CD14-positive monocyte (primary cell): Measurements from ENCODE around the gene ZNF579. TPM values are rescaled to one million over a fixed set of nuclear protein-coding genes. Genes with fewer than 3 reads are reported as not detected.

Experiments
- DNase-seq, 3 donors: peaks; one replicate each; pipeline ENCODE4 v3.0.0-alpha.2; 2011 to 2022
- H2AFZ ChIP-seq: 2 replicates; pipeline ENCODE4 v1.6.0; 2012; ENCODE audit warnings: mild to moderate bottlenecking, low read depth, low read length, inconsistent platforms; ENCODE audit not compliant: insufficient read depth, poor library complexity, severe bottlenecking
- H3K27ac ChIP-seq, 2 donors: 1 replicate in 1 of 2; 2 replicates in 1 of 2; pipeline ENCODE4 v1.5.1; 2012 to 2013; ENCODE audit warnings: low read length in 2 of 2, control low read depth in 1 of 2, inconsistent platforms in 1 of 2, low read depth in 1 of 2, mild to moderate bottlenecking in 1 of 2
- H3K27me3 ChIP-seq, 2 donors: one replicate each; pipeline versions ENCODE4 v1.6.0 to v1.6.1; 2011 to 2013; ENCODE audit warnings: low read length in 2 of 2; ENCODE audit not compliant: control insufficient read depth in 2 of 2, insufficient read depth in 2 of 2
- H3K36me3 ChIP-seq, 2 donors: replicated peaks in 1 of 2; 1 replicate in 1 of 2; 2 replicates in 1 of 2; pipeline versions ENCODE4 v1.5.1 to v1.6.1; 2012 to 2013; ENCODE audit warnings: low read length in 2 of 2, control low read depth in 1 of 2, inconsistent platforms in 1 of 2, mild to moderate bottlenecking in 1 of 2; ENCODE audit not compliant: insufficient read depth in 2 of 2, control insufficient read depth in 1 of 2
- H3K4me1 ChIP-seq, 2 donors: 1 replicate in 1 of 2; 2 replicates in 1 of 2; pipeline versions ENCODE4 v1.5.1 to v1.6.1; 2012 to 2013; ENCODE audit warnings: low read length in 2 of 2, control low read depth in 1 of 2, inconsistent platforms in 1 of 2, mild to moderate bottlenecking in 1 of 2, moderate library complexity in 1 of 2; ENCODE audit not compliant: insufficient read depth in 2 of 2, control insufficient read depth in 1 of 2
- H3K4me2 ChIP-seq: replicated peaks from 2 replicates; pipeline ENCODE3; 2012; ENCODE audit warnings: low read length, moderate library complexity, mild to moderate bottlenecking; ENCODE audit not compliant: poor library complexity, severe bottlenecking; ENCODE audit errors: extremely low read depth
- H3K4me3 ChIP-seq, 3 experiments: fragments of 200-600 bp in 1 of 3; sonication (generic) in 1 of 3; replicated peaks in 1 of 3; 1 replicate in 2 of 3; 2 replicates in 1 of 3; pipeline ENCODE4 v1.5.1; 2011 to 2013; ENCODE audit warnings: low read length in 3 of 3, mild to moderate bottlenecking in 3 of 3, control low read depth in 2 of 3, low read depth in 2 of 3, inconsistent platforms in 1 of 3, moderate library complexity in 1 of 3
- H3K79me2 ChIP-seq: 2 replicates; pipeline ENCODE4 v1.6.0; 2012; ENCODE audit warnings: mild to moderate bottlenecking, control low read depth, inconsistent platforms, low read length, moderate library complexity; ENCODE audit not compliant: insufficient read depth
- H3K9ac ChIP-seq: 2 replicates; pipeline ENCODE4 v1.6.0; 2017; ENCODE audit warnings: low read length, mild to moderate bottlenecking; ENCODE audit not compliant: insufficient read depth, poor library complexity, severe bottlenecking
- H3K9me3 ChIP-seq, 2 donors: replicated peaks in 1 of 2; 1 replicate in 1 of 2; 2 replicates in 1 of 2; pipeline versions ENCODE4 v1.5.1 to v1.6.1; 2012 to 2013; ENCODE audit warnings: low read length in 2 of 2, control low read depth in 1 of 2; ENCODE audit not compliant: control insufficient read depth in 1 of 2, insufficient read depth in 1 of 2
- H4K20me1 ChIP-seq: 2 replicates; pipeline ENCODE4 v1.6.0; 2012; ENCODE audit warnings: mild to moderate bottlenecking, low read length, control low read depth, moderate library complexity; ENCODE audit not compliant: insufficient read depth
- H3K27ac Mint-ChIP-seq, 7 donors: one replicate each; pipeline ENCODE4 v1.8.0; 2020; ENCODE audit warnings: mild to moderate bottlenecking in 7 of 7, mixed read lengths in 7 of 7, moderate library complexity in 6 of 7, inconsistent platforms in 2 of 7
- H3K27me3 Mint-ChIP-seq, 3 donors: one replicate each; pipeline ENCODE4 v1.8.0; 2021 to 2022; ENCODE audit warnings: low read depth in 3 of 3, mild to moderate bottlenecking in 3 of 3, mixed read lengths in 3 of 3, moderate library complexity in 3 of 3, inconsistent platforms in 1 of 3
- H3K36me3 Mint-ChIP-seq, 2 donors: one replicate each; pipeline ENCODE4 v1.8.0; 2020; ENCODE audit warnings: mixed read lengths in 2 of 2, inconsistent platforms in 1 of 2, mild to moderate bottlenecking in 1 of 2
- H3K4me1 Mint-ChIP-seq: one replicate; pipeline ENCODE4 v1.8.0; 2020; ENCODE audit warnings: mild to moderate bottlenecking, mixed read lengths
- H3K4me3 Mint-ChIP-seq, 2 donors: one replicate each; pipeline ENCODE4 v1.8.0; 2020; ENCODE audit warnings: mild to moderate bottlenecking in 2 of 2, mixed read lengths in 2 of 2, moderate library complexity in 1 of 2
- H3K9me3 Mint-ChIP-seq, 7 donors: one replicate each; pipeline ENCODE4 v1.8.0; 2020 to 2022; ENCODE audit warnings: mixed read lengths in 7 of 7, mild to moderate bottlenecking in 6 of 7, moderate library complexity in 6 of 7, inconsistent platforms in 2 of 7
- WGBS: methylation state at CpG from one replicate; pipeline ENCODE4 v1.1.5; 2013; ENCODE audit warnings: missing lambda C conversion rate; ENCODE audit not compliant: insufficient coverage; 5-methylcytosine and 5-hydroxymethylcytosine counted together
- intact Hi-C, 2 donors: fragments of 100-400 bp; cut with micrococcal nuclease; formaldehyde crosslinking; loops; one replicate each; pipeline versions ENCODE4 v1.15.0 to v1.15.1; 2023
- polyA plus RNA-seq, 3 donors: library from polyadenylated mRNA; depleted of rRNA in 1 of 3; unstranded in 2 of 3; stranded (reverse) in 1 of 3; fragments of 300-500 nt in 2 of 3; fragments of >200 nt in 1 of 3; fragmentation: Illumina TruSeq in 2 of 3; gene quantifications; 1 replicate in 2 of 3; 2 replicates in 1 of 3; pipeline ENCODE4 v1.2.3, GENCODE V29; 2012 to 2021
- TF ChIP-seq, protein P1 (sequence below): fragments of 200-600 bp; IDR thresholded peaks from one replicate; pipeline ENCODE4 v1.8.0; 2022; ENCODE audit warnings: antibody characterized with exemption, mild to moderate bottlenecking

ZNF579 gene
- polyA plus RNA-seq, 3 donors: 0.05 to 1.8 TPM; not detected in 1

GRCh38 chr19:55545443-55545842 lies 35.2 kb downstream of the ZNF579 start, which contains the start of gene SBK3:
Gene SBK3 (minus strand): TSS chr19:55545543. CDS start chr19:55545543, 0 bp downstream.
- peaks cover 15 to 24% (median 21%) of the 10 kb centered on the region in 3 donors for H3K27me3 Mint-ChIP-seq
- Histone ChIP-seq H3K4me3 (no peak within 1 kb of the TSS), H2AFZ (no peak within 1 kb of the TSS), H3K4me1 (peaks cover 0 to 7% of the 10 kb centered on the region in 2 donors), H3K9ac (no peak within 1 kb of the TSS), H3K36me3 (no peaks in the 10 kb centered on the region), H3K79me2 (no peaks in the 10 kb centered on the region), H4K20me1 (no peaks in the 10 kb centered on the region), H3K27me3 (no peaks in the 10 kb centered on the region), H3K4me2 (no peak within 1 kb of the TSS), H3K9me3 (no peaks in the 10 kb centered on the region), H3K27ac (no peak within 1 kb of the TSS)
- peaks cover 7% of the 10 kb centered on the region for H3K4me1 Mint-ChIP-seq
- 100% methylated on average over 6 of the region's 10 CpGs for WGBS
- TF ChIP-seq, protein P1, sequence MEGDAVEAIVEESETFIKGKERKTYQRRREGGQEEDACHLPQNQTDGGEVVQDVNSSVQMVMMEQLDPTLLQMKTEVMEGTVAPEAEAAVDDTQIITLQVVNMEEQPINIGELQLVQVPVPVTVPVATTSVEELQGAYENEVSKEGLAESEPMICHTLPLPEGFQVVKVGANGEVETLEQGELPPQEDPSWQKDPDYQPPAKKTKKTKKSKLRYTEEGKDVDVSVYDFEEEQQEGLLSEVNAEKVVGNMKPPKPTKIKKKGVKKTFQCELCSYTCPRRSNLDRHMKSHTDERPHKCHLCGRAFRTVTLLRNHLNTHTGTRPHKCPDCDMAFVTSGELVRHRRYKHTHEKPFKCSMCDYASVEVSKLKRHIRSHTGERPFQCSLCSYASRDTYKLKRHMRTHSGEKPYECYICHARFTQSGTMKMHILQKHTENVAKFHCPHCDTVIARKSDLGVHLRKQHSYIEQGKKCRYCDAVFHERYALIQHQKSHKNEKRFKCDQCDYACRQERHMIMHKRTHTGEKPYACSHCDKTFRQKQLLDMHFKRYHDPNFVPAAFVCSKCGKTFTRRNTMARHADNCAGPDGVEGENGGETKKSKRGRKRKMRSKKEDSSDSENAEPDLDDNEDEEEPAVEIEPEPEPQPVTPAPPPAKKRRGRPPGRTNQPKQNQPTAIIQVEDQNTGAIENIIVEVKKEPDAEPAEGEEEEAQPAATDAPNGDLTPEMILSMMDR: no peak
- intact Hi-C loops: no loop called here
- H3K27ac Mint-ChIP-seq: peak within 1 kb of the TSS in 1 of 7 donors; percentile 67
- no peaks in the 10 kb centered on the region for H3K36me3 Mint-ChIP-seq
- H3K9me3 Mint-ChIP-seq: peaks cover 0 to 5% (median 0%) of the 10 kb centered on the region in 7 donors
- no peak for DNase-seq
- H3K4me3 Mint-ChIP-seq: no peak within 1 kb of the TSS

DNA sequence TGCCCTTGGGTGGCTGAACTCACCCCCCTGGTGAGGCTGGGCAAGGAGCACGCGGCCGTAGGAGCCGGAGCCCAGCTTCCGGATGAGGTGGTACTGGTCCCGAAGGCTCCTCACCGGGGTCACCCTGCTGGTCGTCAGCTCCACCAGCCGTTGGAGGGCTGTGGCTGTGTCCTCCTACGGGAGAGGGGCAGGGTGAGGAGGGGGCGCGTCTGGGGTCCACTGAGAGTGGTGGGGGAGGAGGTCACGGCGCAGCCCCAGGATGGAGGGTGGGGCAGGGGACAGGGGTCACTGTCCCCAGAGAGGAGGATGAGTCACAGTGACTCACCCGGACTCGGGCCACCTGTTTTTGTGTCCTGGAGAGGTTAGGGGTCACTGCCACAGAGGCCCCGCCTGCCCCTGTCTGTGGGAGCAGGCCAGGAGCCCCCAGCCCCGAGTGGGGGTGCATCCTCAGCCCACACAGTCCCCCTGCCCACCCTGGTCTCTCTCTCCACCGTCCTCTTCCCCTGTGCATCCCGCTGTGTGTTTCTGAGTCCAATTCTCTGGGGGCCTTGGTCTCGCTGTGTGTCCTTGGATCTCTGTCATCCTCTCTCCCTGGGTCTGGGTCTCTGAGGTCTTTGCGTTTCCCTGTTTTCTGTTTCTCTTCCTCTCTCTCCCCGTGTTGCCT lies 35.7 kb downstream of the ZNF579 start:
- Histone ChIP-seq H3K4me1 (peaks cover 0 to 7% of the 10 kb centered on the region in 2 donors), H3K9ac (no peak overlapping the region), H3K9me3 (no peaks in the 10 kb centered on the region), H3K36me3 (no peaks in the 10 kb centered on the region), H4K20me1 (no peaks in the 10 kb centered on the region), H3K27ac (no peak overlapping the region), H3K27me3 (no peaks in the 10 kb centered on the region), H2AFZ (no peak overlapping the region), H3K4me3 (no peak overlapping the region), H3K4me2 (no peak overlapping the region), H3K79me2 (no peaks in the 10 kb centered on the region)
- Mint-ChIP-seq H3K9me3 (peaks cover 0 to 5% (median 0%) of the 10 kb centered on the region in 7 donors), H3K27ac (no peak overlapping the region), H3K4me1 (peaks cover 7% of the 10 kb centered on the region), H3K27me3 (peaks cover 15 to 21% (median 21%) of the 10 kb centered on the region in 3 donors), H3K36me3 (no peaks in the 10 kb centered on the region), H3K4me3 (no peak overlapping the region)
- TF ChIP-seq, protein P1: no peak
- DNase-seq: peak in 1 of 3 donors; percentile 12
- 91% methylated on average over 22 of the region's 23 CpGs for WGBS
- intact Hi-C loops: no loop called here
